Psoas muscle (tissue), 8 donors: ENCODE data around the gene LENEP. TPM values are rescaled to one million over a fixed set of nuclear protein-coding genes. Genes with fewer than 3 reads are reported as not detected.
"Not testable (repeated sequence)": the region's sequence is repeated elsewhere in the genome, so short reads cannot be mapped to it uniquely, and the experiment has no call there.

Experiments
- ATAC-seq, 4 donors: fragments of 200-7000 bp; cut with Tn5 transposase; one replicate each; pipeline ENCODE4 v1.9.1; 2020; ENCODE audit warnings: moderate library complexity in 3 of 4, mild to moderate bottlenecking in 2 of 4
- DNase-seq, 2 donors: peaks; one replicate each; pipeline ENCODE4 v3.0.0-alpha.2; 2020
- H3K27ac ChIP-seq: fragments of 200-600 bp; one replicate; pipeline ENCODE4 v1.8.0; 2022
- H3K27me3 ChIP-seq, 3 donors: fragments of 200-600 bp in 1 of 3; one replicate each; pipeline versions ENCODE4 v1.6.1 to v1.8.0; 2013 to 2022; ENCODE audit warnings: low read length in 2 of 3, mild to moderate bottlenecking in 2 of 3, moderate library complexity in 1 of 3; ENCODE audit not compliant: insufficient read depth in 3 of 3
- H3K36me3 ChIP-seq, 2 donors: fragments of 200-600 bp in 1 of 2; one replicate each; pipeline versions ENCODE4 v1.6.1 to v1.8.0; 2013 to 2022; ENCODE audit warnings: low read depth in 1 of 2, mild to moderate bottlenecking in 1 of 2, moderate library complexity in 1 of 2; ENCODE audit not compliant: insufficient read depth in 1 of 2
- H3K4me1 ChIP-seq: fragments of 200-600 bp; one replicate; pipeline ENCODE4 v1.8.0; 2022
- H3K4me3 ChIP-seq: fragments of 200-600 bp; one replicate; pipeline ENCODE4 v1.8.0; 2022; ENCODE audit warnings: mild to moderate bottlenecking
- H3K9me3 ChIP-seq: fragments of 200-600 bp; one replicate; pipeline ENCODE4 v1.8.0; 2022
- WGBS, 3 donors: extraction: QIAGEN DNeasy Blood & Tissue Kit; methylation state at CpG; one replicate each; pipeline versions ENCODE4 v1.1.6 to v1.1.7; 2013; 5-methylcytosine and 5-hydroxymethylcytosine counted together
- intact Hi-C, 2 donors: fragments of 100-400 bp; cut with DNase I; formaldehyde crosslinking; loops; one replicate each; pipeline versions ENCODE4 v1.11.0 to v1.14.2; 2022
- polyA plus RNA-seq, 3 donors: library from polyadenylated mRNA; stranded (reverse); fragments of 200-250 nt; gene quantifications; one replicate each; pipeline ENCODE4 v1.2.3, GENCODE V29; 2013
- total RNA-seq, 4 donors: library from RNA; stranded (reverse); fragmentation: NEBNext Ultra II Directional in 2 of 4; extraction: Animal tissue kit (Norgen Biotek cat#: 25700) in 2 of 4; gene quantifications; one replicate each; pipeline versions ENCODE4 v1.2.1 to v1.2.4, GENCODE V29; 2021 to 2023
- TF ChIP-seq, protein P1 (sequence below): fragments of 200-600 bp; IDR thresholded peaks from one replicate; pipeline ENCODE4 v1.8.0; 2022; ENCODE audit warnings: antibody characterized with exemption
- donor health status: healthy with polysubstance abuse.
- donor health status: DM: no; HTN: no; CAD: no; lungs with moderate emphysema.
- donor health status: Bipolar disorder and iron deficiency.
- donor health status: healthy.
- donor health status: DM: yes; HTN: yes; CAD: no.
- donor health status: DM: no; HTN: no; CAD: no.
- donor health status: DM: no; HTN: no; CAD: no.
- donor health status: DM: yes; HTN: yes; CAD: no.

LENEP gene
- total and polyA plus RNA-seq, 7 donors, result not detected

DNA sequence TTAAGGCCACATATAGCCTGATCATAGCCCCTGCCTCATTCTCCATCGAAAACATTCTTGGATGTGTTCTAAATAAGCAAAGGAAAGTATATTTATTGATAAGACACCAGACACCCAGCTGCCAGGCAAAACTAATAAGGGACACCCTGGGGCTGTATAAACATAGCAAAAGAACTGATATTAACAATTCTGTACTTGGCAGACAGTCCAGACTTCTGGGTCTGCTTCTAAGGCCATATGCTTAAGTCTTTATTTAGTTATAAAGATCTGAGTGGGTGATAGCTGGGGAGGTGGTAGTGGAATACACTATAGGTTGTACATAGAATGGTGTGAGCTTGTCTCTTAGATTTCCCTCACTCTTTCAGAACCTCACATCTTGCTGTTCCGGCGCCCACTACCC is 15.0 kb upstream of the LENEP start:
- ATAC-seq (no peak), DNase-seq (no peak)
- H3K9me3 ChIP-seq, result no peaks in the 10 kb centered on the region
- intact Hi-C loops, result no loop called here
- H3K4me3 ChIP-seq, result no peak overlapping the region
- peaks cover 3 to 11% of the 10 kb centered on the region in 2 donors for H3K36me3 ChIP-seq
- WGBS, 3 donors, result 92 to 99% (median 96%) methylated on average over 3 of the region's 3 CpGs
- TF ChIP-seq, protein P1, sequence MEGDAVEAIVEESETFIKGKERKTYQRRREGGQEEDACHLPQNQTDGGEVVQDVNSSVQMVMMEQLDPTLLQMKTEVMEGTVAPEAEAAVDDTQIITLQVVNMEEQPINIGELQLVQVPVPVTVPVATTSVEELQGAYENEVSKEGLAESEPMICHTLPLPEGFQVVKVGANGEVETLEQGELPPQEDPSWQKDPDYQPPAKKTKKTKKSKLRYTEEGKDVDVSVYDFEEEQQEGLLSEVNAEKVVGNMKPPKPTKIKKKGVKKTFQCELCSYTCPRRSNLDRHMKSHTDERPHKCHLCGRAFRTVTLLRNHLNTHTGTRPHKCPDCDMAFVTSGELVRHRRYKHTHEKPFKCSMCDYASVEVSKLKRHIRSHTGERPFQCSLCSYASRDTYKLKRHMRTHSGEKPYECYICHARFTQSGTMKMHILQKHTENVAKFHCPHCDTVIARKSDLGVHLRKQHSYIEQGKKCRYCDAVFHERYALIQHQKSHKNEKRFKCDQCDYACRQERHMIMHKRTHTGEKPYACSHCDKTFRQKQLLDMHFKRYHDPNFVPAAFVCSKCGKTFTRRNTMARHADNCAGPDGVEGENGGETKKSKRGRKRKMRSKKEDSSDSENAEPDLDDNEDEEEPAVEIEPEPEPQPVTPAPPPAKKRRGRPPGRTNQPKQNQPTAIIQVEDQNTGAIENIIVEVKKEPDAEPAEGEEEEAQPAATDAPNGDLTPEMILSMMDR, result no peak
- H3K4me1 ChIP-seq, result peaks cover 21% of the 10 kb centered on the region
- H3K27ac ChIP-seq, result no peak overlapping the region
- H3K27me3 ChIP-seq, result no peaks in the 10 kb centered on the region

DNA sequence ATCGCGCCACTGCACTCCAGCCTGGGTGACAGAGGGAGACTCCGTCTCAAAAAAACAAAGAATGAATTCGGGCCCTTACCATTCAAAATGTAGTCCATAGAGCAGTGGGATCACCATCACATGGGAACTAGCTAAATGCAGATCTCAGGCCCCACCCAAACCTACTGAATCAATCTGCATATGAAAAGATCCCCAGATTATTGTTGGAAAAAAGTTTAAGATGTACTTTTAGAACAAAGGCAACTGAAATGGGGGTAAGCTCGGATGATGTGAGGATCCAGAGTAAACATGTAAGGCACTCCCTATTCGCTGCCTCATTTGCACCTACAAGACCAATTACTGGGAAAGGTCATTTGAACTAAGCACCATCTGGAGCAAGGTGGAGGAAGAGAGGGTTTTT is 11.0 kb upstream of the LENEP start:
- peak overlapping the region; percentile 72 for H3K4me3 ChIP-seq
- H3K36me3 ChIP-seq, result peaks cover 3 to 11% of the 10 kb centered on the region in 2 donors
- H3K27ac ChIP-seq, result peak overlapping the region; percentile 32
- intact Hi-C loops, result no loop called here
- DNase-seq (no peak), ATAC-seq (no peak)
- peaks cover 17% of the 10 kb centered on the region for H3K4me1 ChIP-seq
- H3K9me3 ChIP-seq, result no peaks in the 10 kb centered on the region
- TF ChIP-seq, protein P1, result no peak
- H3K27me3 ChIP-seq, result no peaks in the 10 kb centered on the region
- WGBS, 3 donors, result 55 to 70% (median 69%) methylated on average over 4 to 6 of the region's 6 CpGs

DNA sequence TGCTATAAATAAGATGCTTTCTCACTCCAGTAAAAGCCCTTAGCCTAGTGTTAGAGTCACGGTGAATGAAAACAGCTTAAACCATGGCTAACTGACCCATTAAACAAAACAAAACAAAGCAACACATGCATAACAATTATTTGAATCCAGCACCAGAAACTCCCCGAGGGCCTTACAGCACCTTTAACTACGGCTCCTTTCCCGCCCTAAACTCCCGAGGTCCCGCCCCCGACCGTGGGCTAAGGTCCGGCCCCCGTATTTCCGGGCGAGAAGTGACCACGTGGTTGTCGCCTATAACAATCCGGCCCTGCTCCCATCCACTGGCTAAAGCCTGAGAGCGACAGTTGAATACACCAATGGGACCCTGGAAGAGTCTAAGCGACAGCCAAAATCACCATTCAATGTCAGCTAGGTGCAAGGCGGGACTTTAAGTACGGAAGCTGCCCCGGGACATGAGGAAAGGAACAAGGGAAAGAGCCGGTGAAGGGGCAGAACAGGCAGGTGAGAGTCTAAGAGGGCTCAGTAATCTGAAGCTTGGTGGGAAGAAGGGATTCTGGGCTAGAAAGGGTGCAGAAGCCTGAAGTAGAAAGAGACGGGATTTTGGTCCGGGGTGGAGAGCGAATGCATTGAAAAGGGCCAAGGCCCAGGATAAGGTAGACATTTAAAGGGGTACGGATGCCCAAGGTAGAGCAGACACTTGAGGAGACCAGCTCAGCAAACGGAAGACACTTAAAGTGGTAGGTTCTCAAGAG is 10.3 kb upstream of the LENEP start, which contains the start of gene FLAD1:
Gene FLAD1 (plus strand): TSS at position 448 of the 752 bp plus-strand sequence. CDS start 351 bp downstream, outside the sequence.
- no peaks in the 10 kb centered on the region for H3K27me3 ChIP-seq
- intact Hi-C loops, result no loop called here
- peak within 1 kb of the TSS; percentile 75 for H3K27ac ChIP-seq
- peaks cover 17% of the 10 kb centered on the region for H3K4me1 ChIP-seq
- ATAC-seq (peak; percentile 99 to 100 (median 100)), DNase-seq (peak; percentile 92 to 96)
- peak within 1 kb of the TSS; percentile 72 for H3K4me3 ChIP-seq
- no peaks in the 10 kb centered on the region for H3K9me3 ChIP-seq
- WGBS, 3 donors, result 0 to 1% (median 0%) methylated on average over 26 of the region's 26 CpGs
- TF ChIP-seq, protein P1, result no peak
- peaks cover 3 to 15% of the 10 kb centered on the region in 2 donors for H3K36me3 ChIP-seq

DNA sequence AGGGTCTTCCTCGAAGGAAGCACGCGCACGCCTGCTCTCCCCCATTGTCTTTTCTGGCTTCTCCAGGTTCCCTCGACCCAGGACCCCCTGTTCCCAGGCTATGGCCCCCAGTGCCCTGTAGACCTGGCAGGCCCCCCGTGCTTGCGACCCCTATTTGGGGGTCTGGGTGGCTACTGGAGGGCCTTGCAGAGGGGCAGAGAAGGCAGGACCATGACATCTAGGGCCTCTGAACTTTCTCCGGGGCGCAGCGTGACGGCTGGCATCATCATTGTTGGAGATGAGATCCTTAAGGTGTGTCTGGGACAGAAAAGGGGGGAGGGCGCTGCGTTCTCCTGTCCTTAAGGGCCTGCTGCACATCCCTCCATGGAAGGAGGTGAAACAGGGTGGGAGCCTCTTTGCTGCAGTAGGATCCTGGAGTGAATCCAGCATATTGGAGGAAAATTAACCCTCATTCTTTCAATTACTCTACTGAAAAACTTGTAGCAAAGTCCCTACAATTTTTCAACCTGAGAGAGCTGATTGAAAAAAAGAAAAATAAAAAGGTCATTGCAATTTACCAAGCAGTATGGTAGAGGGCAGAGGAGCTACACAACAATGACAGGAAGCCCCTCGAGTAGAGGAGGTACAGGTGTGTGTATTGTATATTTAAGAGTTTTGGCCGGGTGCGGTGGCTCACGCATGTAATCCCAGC is 9.5 kb upstream of the LENEP start:
- Histone ChIP-seq H3K9me3 (no peaks in the 10 kb centered on the region), H3K27me3 (no peaks in the 10 kb centered on the region), H3K36me3 (peaks cover 3 to 18% of the 10 kb centered on the region in 2 donors), H3K4me1 (peaks cover 22% of the 10 kb centered on the region), H3K27ac (peak overlapping the region; percentile 75), H3K4me3 (peak overlapping the region; percentile 72)
- intact Hi-C loops, result no loop called here
- ATAC-seq, result no peak
- WGBS, 3 donors, result 13 to 17% (median 16%) methylated on average over 16 to 17 of the region's 17 CpGs
- TF ChIP-seq, protein P1, result no peak
- DNase-seq, result peak; percentile 9 to 49

DNA sequence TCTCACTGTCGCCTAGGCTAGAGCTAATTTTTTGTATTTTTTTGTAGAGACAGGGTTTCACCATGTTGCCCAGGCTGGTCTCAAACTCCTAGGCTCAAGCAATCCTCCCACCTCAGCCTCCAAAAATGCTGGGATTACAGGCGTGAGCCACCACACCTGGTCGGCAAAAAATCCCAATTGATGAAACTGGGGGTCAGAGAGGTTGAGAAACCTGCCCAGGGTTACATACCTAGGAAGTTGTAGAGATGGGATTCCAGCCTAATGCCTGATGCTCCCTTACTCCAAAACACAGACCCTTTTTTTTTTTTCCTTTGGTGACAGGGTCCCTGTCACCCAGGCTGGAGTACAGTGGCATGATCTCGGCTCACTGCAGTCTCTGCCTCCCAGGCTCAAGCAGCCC is 6.7 kb upstream of the LENEP start:
- WGBS, 3 donors, result 89 to 94% (median 89%) methylated on average over 4 of the region's 4 CpGs
- H3K9me3 ChIP-seq, H3K4me3 ChIP-seq, intact Hi-C loops, H3K27ac ChIP-seq, H3K27me3 ChIP-seq, ATAC-seq: not testable (repeated sequence)
- peak in 1 of 2 donors; percentile 2 for DNase-seq
- H3K36me3 ChIP-seq, result peaks cover 0 to 32% of the 10 kb centered on the region in 2 donors
- peaks cover 22% of the 10 kb centered on the region for H3K4me1 ChIP-seq
